GM12892 (cell line): ENCODE results near the gene CCRL2.

Source experiments
- POLR2A ChIP-seq: IDR thresholded peaks from 2 replicates; pipeline ENCODE4 v1.6.1; 2011; ENCODE audit warnings: low read depth, low read length, control low read depth
- TAF1 ChIP-seq: IDR thresholded peaks from 2 replicates; pipeline ENCODE4 v1.6.1; 2011; ENCODE audit warnings: low read depth, mild to moderate bottlenecking, control low read depth, low read length, borderline replicate concordance

DNA sequence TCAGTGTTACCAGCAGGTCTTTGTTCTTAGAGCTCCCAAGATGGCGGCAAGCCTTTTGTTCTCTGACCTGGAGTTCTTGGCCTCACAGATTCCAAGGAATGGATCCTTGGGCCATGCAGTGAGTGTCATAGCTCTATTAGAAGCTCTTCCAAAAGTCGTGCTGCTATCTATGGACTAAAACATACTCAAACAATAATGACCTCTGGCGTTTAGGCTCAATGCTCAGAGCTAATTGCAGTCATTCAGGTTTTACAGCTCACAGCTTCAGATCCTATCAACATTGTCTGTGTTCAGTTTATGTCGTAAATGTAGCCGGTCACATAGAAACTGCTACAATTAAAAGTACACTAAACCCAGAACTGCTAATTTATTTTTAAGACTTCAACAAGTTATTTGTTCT is 22.2 kb downstream of the CCRL2 start:
- TF ChIP-seq POLR2A (no peak), TAF1 (no peak)
